ENCODE results near the gene POTEI.
"Not testable (repeated sequence)": the region's sequence is repeated elsewhere in the genome, so short reads cannot be mapped to it uniquely, and the experiment has no call there.

Gene POTEI

DNA sequence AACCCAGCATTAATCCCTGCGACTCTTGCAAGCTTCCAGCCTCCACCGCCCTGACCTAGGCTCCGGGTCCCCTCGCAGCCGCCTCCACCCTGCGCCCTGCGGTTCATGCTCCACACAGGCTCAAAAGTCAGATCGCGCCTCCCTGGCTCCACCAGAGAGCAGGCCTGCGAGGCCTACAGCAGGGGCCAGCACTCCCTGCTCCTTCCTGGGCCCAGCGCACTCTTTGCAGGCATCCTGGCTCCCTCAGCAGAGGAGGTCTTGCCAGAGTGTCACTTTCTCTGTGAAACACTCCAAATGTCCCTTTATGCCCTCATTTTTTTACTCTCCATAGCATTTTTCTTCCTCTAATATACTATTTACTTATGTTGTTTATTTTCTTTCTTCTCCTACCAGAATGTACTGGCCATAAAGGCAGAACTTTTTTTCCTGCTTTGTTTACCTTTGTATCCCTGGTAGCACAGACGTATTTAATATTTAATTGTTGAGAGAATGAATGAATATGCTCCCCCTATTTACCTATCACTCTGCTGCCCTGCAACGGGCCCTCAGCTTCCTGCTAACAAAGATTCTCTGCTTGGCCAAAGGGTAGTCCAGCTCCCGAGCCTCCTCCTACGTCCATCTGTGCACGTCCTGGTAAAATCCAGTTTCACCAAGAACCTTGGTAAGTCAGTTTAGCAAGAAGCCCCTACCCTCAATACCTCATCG is 2.8 kb upstream of the POTEI start:
- DNase-seq (ENCODE audit: extremely low read depth, low read depth); H3K4me3 ChIP-seq (replicated peaks; ENCODE audit: low read depth, low read length): not testable (repeated sequence)

DNA sequence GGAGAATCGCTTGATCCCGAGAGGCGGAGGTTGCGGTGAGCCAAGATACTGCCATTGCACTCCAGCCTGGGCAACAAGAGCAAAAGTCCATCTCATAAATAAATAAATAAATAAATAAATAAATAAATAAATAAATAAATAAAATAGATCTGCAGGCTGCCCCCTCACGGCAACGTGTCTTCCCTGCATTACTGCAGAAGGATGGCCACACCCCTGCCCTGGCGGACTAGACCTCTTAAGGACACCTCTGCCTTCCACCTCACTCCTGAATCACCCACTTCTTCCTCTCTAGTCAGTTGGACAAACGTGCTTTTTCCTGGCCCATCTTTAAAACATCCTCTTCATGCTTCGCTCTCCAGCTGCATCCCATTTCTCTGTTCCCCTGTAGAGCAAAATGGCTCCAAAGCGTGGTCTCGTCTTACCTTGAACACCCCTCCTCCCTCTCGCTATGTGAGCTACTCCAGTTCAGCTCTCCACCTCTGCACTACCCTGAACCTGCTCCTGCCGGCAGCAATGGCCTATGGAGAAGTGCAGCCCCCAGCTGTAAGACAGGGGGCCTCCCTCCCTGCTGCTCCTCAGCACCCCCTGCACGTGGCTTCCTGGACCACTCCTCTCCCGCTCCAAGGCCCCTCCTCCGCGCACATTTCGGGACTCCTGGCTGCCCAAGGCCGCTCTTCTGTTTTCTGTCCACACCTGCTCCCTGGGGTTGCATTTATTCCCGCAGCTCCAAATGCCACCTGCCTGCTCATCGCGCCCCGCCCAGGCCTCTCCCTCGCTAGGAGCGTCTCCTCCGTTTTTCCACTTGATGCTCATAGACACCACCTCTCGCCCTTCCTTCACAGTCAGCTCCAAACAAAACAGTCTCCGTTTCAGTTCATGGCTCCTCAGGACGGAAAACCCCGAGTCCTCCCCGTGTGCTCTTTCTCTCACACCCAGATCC is 1.9 kb upstream of the POTEI start:
- not testable (repeated sequence) for H3K4me3 ChIP-seq (replicated peaks; ENCODE audit: low read depth, low read length); DNase-seq (ENCODE audit: extremely low read depth, low read depth)

DNA sequence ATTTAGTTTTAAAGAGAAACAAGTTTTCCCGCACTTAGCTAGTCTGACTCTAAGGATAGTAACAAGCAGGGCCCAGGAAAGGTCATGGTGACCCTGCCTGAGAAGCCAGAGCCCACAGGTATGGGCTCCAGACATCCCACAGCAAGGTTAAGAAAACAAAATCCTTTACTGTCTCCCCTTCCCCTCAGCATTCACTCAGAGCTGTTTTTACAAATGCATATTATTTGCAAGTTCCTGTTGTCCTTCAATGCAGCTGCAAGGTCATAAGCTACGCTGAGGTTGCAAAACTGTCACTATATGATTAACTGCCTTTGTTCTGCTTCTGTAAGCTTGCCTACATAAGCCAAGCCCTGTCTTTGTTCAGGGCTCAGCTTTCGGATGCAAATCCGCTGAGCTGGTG is 18.1 kb downstream of the POTEI start:
- DNase-seq (ENCODE audit: extremely low read depth, low read depth); H3K4me3 ChIP-seq (replicated peaks; ENCODE audit: low read depth, low read length): not testable (repeated sequence)

GRCh38 chr2:130455413-130455812 is 53.7 kb downstream of the POTEI start:
- not testable (repeated sequence) for DNase-seq (ENCODE audit: extremely low read depth, low read depth); H3K4me3 ChIP-seq (replicated peaks; ENCODE audit: low read depth, low read length)

- not testable (repeated sequence) for H3K4me3 ChIP-seq (replicated peaks; ENCODE audit: low read depth, low read length); DNase-seq (ENCODE audit: extremely low read depth, low read depth)
Observed at GRCh38 chr2:130454712-130455083, 54.4 kb downstream of the POTEI start.

GRCh38 chr2:130453955-130454711 is 55.0 kb downstream of the POTEI start:
- H3K4me3 ChIP-seq (replicated peaks; ENCODE audit: low read depth, low read length); DNase-seq (ENCODE audit: extremely low read depth, low read depth): not testable (repeated sequence)

DNA sequence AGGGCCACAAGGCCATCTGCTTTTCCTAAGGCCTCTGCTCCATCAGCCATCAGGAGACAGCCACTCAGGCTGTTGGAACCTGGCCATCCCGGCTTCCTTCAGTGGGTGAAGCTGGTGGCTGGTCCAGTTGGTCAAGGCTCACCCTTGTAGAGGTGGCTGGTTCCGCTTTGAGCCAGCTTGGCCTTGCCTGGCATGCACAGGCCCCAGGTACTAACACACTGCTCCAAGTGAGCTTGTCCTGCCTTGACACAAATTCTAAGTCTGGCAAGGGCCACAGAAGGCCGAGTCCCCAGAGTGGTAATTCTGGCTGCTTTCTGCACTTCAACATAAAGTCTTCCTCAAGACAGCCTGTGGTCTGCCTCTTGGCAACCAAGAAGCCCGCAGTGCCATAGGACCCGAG is 56.2 kb downstream of the POTEI start:
- not testable (repeated sequence) for DNase-seq (ENCODE audit: extremely low read depth, low read depth); H3K4me3 ChIP-seq (replicated peaks; ENCODE audit: low read depth, low read length)

DNA sequence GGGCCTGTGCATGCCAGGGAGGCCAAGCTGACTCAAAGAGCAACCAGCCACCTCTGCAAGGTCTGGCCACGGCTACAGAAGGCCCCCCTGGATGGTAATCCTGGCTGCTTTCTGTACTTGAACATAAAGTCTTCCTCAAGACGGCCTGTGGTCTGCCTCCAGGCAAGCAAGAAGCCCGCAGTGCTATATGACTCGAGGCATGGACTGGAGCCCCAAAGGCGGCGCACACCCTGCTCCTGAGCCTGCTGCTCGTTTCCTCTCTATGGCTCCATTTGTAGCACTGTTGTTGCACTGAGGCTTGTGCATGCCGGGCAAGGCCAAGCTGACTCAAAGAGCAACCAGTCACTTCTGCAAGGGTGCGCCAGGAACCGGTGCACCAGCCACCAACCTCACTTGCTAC is 57.3 kb downstream of the POTEI start:
- DNase-seq (ENCODE audit: extremely low read depth, low read depth); H3K4me3 ChIP-seq (replicated peaks; ENCODE audit: low read depth, low read length): not testable (repeated sequence)

- H3K4me3 ChIP-seq (replicated peaks; ENCODE audit: low read depth, low read length); DNase-seq (ENCODE audit: extremely low read depth, low read depth): not testable (repeated sequence)
Observed at GRCh38 chr2:130451278-130451677, 57.9 kb downstream of the POTEI start.

DNA sequence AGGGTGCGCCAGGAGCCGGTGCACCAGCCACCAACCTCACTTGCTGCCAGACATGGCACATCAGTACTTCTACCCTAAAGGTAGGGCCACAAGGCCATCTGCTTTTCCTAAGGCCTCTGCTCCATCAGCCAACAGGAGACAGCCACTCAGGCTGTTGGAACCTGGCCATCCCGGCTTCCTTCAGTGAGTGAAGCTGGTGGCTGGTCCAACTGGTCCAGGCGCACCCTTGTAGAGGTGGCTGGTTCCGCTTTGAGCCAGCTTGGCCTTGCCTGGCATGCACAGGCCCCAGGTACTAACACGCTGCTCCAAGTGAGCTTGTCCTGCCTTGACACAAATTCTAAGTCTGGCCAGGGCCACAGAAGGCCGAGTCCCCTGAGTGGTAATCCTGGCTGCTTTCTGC is 58.8 kb downstream of the POTEI start:
- DNase-seq (ENCODE audit: extremely low read depth, low read depth); H3K4me3 ChIP-seq (replicated peaks; ENCODE audit: low read depth, low read length): not testable (repeated sequence)

GRCh38 chr2:130427631-130428030 is 81.5 kb downstream of the POTEI start:
- H3K4me3 ChIP-seq (replicated peaks; ENCODE audit: low read depth, low read length); DNase-seq (ENCODE audit: extremely low read depth, low read depth): not testable (repeated sequence)

DNA sequence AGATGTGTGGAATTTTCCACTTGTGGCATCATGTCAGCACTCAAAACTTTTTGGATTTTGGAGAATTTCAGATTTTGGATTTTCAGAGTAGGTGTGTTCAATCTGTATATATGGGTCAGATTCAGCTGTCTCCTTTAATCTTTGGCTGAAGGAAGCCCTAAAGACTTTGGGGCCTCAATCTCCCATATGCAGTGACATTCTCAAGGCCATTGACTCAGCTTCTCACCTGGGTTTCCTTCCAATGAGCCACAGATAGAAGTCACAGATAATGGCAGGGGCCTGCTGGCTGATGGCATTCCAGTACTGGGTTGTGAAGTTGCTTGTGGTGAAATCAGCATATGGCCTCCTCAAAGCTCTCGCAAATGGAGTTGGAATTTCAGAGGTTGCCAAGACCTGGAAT is 90.3 kb downstream of the POTEI start:
- not testable (repeated sequence) for DNase-seq (ENCODE audit: extremely low read depth, low read depth); H3K4me3 ChIP-seq (replicated peaks; ENCODE audit: low read depth, low read length)

DNA sequence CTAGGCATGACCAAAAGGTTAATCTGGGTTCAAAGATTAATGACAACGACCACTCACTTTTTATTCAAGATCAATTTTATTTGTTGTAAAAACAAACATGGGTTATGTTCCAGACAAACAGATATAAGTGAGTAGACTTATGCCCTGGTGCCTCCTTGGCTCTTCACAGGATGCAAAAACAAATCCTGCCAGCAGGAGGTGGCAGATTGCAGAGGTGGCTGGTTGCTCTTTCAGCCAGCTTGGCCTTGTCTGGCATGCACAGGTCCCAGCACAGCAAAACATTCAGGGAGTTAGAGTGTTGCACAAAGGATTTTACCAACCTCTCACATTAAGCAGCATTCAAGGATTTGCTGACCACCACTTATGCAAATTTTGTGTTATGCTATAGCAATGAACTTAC is 92.4 kb downstream of the POTEI start:
- not testable (repeated sequence) for DNase-seq (ENCODE audit: extremely low read depth, low read depth); H3K4me3 ChIP-seq (replicated peaks; ENCODE audit: low read depth, low read length)
